ENCODE data around the gene FBRSL1.

Gene FBRSL1

GRCh38 chr12:132479938-132480622, 9.9 kb upstream of the FBRSL1 start:
- DNase-seq (ENCODE audit: low spot score in 2 of 2) = no peak
- Histone ChIP-seq H3K4me1 (no peaks in the 10 kb centered on the region), H3K36me3 (replicated peaks) (no peaks in the 10 kb centered on the region), H3K9me3 (no peaks in the 10 kb centered on the region), H3K4me3 (no peak overlapping the region), H3K27me3 (ENCODE audit: low read depth) (peaks cover 6% of the 10 kb centered on the region; the same call in 1 of the 2 replicates)
- in situ Hi-C loops (cut with MboI; ENCODE audit: low sequenced_read_pairs) = no loop called here

- Histone ChIP-seq H3K4me1 (no peaks in the 10 kb centered on the region), H3K4me3 (no peak overlapping the region), H3K36me3 (replicated peaks) (no peaks in the 10 kb centered on the region), H3K27me3 (ENCODE audit: low read depth) (peaks cover 6% of the 10 kb centered on the region; the same call in 1 of the 2 replicates), H3K9me3 (no peaks in the 10 kb centered on the region)
- in situ Hi-C loops (cut with MboI; ENCODE audit: low sequenced_read_pairs) = no loop called here
- DNase-seq (ENCODE audit: low spot score in 2 of 2) = no peak
Measured at GRCh38 chr12:132480623-132481132, 9.3 kb upstream of the FBRSL1 start.

- Histone ChIP-seq H3K4me3 (no peak overlapping the region), H3K4me1 (no peaks in the 10 kb centered on the region), H3K9me3 (no peaks in the 10 kb centered on the region), H3K36me3 (replicated peaks) (no peaks in the 10 kb centered on the region), H3K27me3 (ENCODE audit: low read depth) (peaks cover 6% of the 10 kb centered on the region; the same call in 1 of the 2 replicates)
- in situ Hi-C loops (cut with MboI; ENCODE audit: low sequenced_read_pairs) = no loop called here
- no peak for DNase-seq (ENCODE audit: low spot score in 2 of 2)
Measured at GRCh38 chr12:132481345-132481744, 8.6 kb upstream of the FBRSL1 start.

GRCh38 chr12:132481771-132482745, 7.9 kb upstream of the FBRSL1 start:
- in situ Hi-C loops (cut with MboI; ENCODE audit: low sequenced_read_pairs) = no loop called here
- Histone ChIP-seq H3K4me3 (no peak overlapping the region), H3K9me3 (no peaks in the 10 kb centered on the region), H3K27me3 (ENCODE audit: low read depth) (peaks cover 6% of the 10 kb centered on the region; the same call in 1 of the 2 replicates), H3K36me3 (replicated peaks) (no peaks in the 10 kb centered on the region), H3K4me1 (no peaks in the 10 kb centered on the region)
- no peak for DNase-seq (ENCODE audit: low spot score in 2 of 2)

- Histone ChIP-seq H3K4me1 (no peaks in the 10 kb centered on the region), H3K4me3 (no peak overlapping the region), H3K9me3 (no peaks in the 10 kb centered on the region), H3K27me3 (ENCODE audit: low read depth) (peaks cover 6% of the 10 kb centered on the region; the same call in 1 of the 2 replicates), H3K36me3 (replicated peaks) (no peaks in the 10 kb centered on the region)
- DNase-seq (ENCODE audit: low spot score in 2 of 2) = no peak
- in situ Hi-C loops (cut with MboI; ENCODE audit: low sequenced_read_pairs) = no loop called here
Measured at GRCh38 chr12:132482771-132483170, 7.2 kb upstream of the FBRSL1 start.

GRCh38 chr12:132483208-132483607, 6.7 kb upstream of the FBRSL1 start:
- no peaks in the 10 kb centered on the region for H3K9me3 ChIP-seq
- H3K27me3 ChIP-seq (ENCODE audit: low read depth) = peaks cover 6% of the 10 kb centered on the region; the same call in 1 of the 2 replicates
- H3K36me3 ChIP-seq (replicated peaks) = no peaks in the 10 kb centered on the region
- DNase-seq (ENCODE audit: low spot score in 2 of 2) = no peak
- in situ Hi-C loops (cut with MboI; ENCODE audit: low sequenced_read_pairs) = no loop called here
- no peaks in the 10 kb centered on the region for H3K4me1 ChIP-seq
- H3K4me3 ChIP-seq = no peak overlapping the region

- no peak overlapping the region for H3K4me3 ChIP-seq
- H3K4me1 ChIP-seq = no peaks in the 10 kb centered on the region
- in situ Hi-C loops (cut with MboI; ENCODE audit: low sequenced_read_pairs) = no loop called here
- peaks cover 6% of the 10 kb centered on the region; the same call in 1 of the 2 replicates for H3K27me3 ChIP-seq (ENCODE audit: low read depth)
- no peak for DNase-seq (ENCODE audit: low spot score in 2 of 2)
- no peaks in the 10 kb centered on the region for H3K9me3 ChIP-seq
- no peaks in the 10 kb centered on the region for H3K36me3 ChIP-seq (replicated peaks)
Measured at GRCh38 chr12:132483612-132484011, 6.3 kb upstream of the FBRSL1 start.

GRCh38 chr12:132484183-132484890, 5.6 kb upstream of the FBRSL1 start:
- peaks cover 6% of the 10 kb centered on the region; the same call in 1 of the 2 replicates for H3K27me3 ChIP-seq (ENCODE audit: low read depth)
- DNase-seq (ENCODE audit: low spot score in 2 of 2) = no peak
- in situ Hi-C loops (cut with MboI; ENCODE audit: low sequenced_read_pairs) = no loop called here

GRCh38 chr12:132484891-132485441, 5.0 kb upstream of the FBRSL1 start:
- in situ Hi-C loops (cut with MboI; ENCODE audit: low sequenced_read_pairs) = no loop called here
- Histone ChIP-seq H3K36me3 (replicated peaks) (no peaks in the 10 kb centered on the region), H3K9me3 (no peaks in the 10 kb centered on the region), H3K27me3 (ENCODE audit: low read depth) (peaks cover 6% of the 10 kb centered on the region; the same call in 1 of the 2 replicates), H3K4me3 (no peak overlapping the region), H3K4me1 (no peaks in the 10 kb centered on the region; the same call in 1 of the 2 replicates)
- no peak for DNase-seq (ENCODE audit: low spot score in 2 of 2)

More at GRCh38 chr12:132484183-132484890, 5.6 kb upstream of the FBRSL1 start:
- Histone ChIP-seq H3K9me3 (no peaks in the 10 kb centered on the region), H3K4me1 (no peaks in the 10 kb centered on the region; the same call in 1 of the 2 replicates), H3K4me3 (no peak overlapping the region), H3K36me3 (replicated peaks) (no peaks in the 10 kb centered on the region)

- no peak overlapping the region for H3K4me3 ChIP-seq
- no peaks in the 10 kb centered on the region for H3K9me3 ChIP-seq
- no peaks in the 10 kb centered on the region for H3K36me3 ChIP-seq (replicated peaks)
- no peaks in the 10 kb centered on the region; the same call in 1 of the 2 replicates for H3K4me1 ChIP-seq
- in situ Hi-C loops (cut with MboI; ENCODE audit: low sequenced_read_pairs) = no loop called here
- DNase-seq (ENCODE audit: low spot score in 2 of 2) = no peak
- H3K27me3 ChIP-seq (ENCODE audit: low read depth) = peaks cover 6% of the 10 kb centered on the region; the same call in 1 of the 2 replicates
Measured at GRCh38 chr12:132485619-132486018, 4.3 kb upstream of the FBRSL1 start.

- Histone ChIP-seq H3K4me3 (no peak overlapping the region), H3K4me1 (no peaks in the 10 kb centered on the region; the same call in 1 of the 2 replicates), H3K9me3 (no peaks in the 10 kb centered on the region), H3K36me3 (replicated peaks) (no peaks in the 10 kb centered on the region), H3K27me3 (ENCODE audit: low read depth) (peaks cover 6% of the 10 kb centered on the region; the same call in 1 of the 2 replicates)
- DNase-seq (ENCODE audit: low spot score in 2 of 2) = no peak
- in situ Hi-C loops (cut with MboI; ENCODE audit: low sequenced_read_pairs) = no loop called here
Measured at GRCh38 chr12:132486168-132486567, 3.8 kb upstream of the FBRSL1 start.

GRCh38 chr12:132486576-132486975, 3.4 kb upstream of the FBRSL1 start:
- in situ Hi-C loops (cut with MboI; ENCODE audit: low sequenced_read_pairs) = no loop called here
- Histone ChIP-seq H3K4me1 (no peaks in the 10 kb centered on the region; the same call in 1 of the 2 replicates), H3K36me3 (replicated peaks) (no peaks in the 10 kb centered on the region), H3K27me3 (ENCODE audit: low read depth) (0 out of 2 replicates have a peak, but pooled peaks cover 3% of the 10 kb centered on the region), H3K4me3 (no peak overlapping the region), H3K9me3 (no peaks in the 10 kb centered on the region)
- no peak for DNase-seq (ENCODE audit: low spot score in 2 of 2)

GRCh38 chr12:132487311-132487741, 2.6 kb upstream of the FBRSL1 start:
- H3K36me3 ChIP-seq (replicated peaks) = no peaks in the 10 kb centered on the region
- H3K4me3 ChIP-seq = no peak overlapping the region
- H3K9me3 ChIP-seq = no peaks in the 10 kb centered on the region
- no peaks in the 10 kb centered on the region for H3K27me3 ChIP-seq (ENCODE audit: low read depth)
- no peak for DNase-seq (ENCODE audit: low spot score in 2 of 2)
- H3K4me1 ChIP-seq = peaks cover 5% of the 10 kb centered on the region
- in situ Hi-C loops (cut with MboI; ENCODE audit: low sequenced_read_pairs) = no loop called here
